Measurements from ENCODE around the gene GPR156. TPM values are rescaled to one million over a fixed set of nuclear protein-coding genes. Genes with fewer than 3 reads are reported as not detected.

GPR156 gene
- polyA plus RNA-seq, 1 donor (not counting 4 experiments of a cell fraction or from before 2014, with no cell fraction given), result 0.17 TPM

DNA sequence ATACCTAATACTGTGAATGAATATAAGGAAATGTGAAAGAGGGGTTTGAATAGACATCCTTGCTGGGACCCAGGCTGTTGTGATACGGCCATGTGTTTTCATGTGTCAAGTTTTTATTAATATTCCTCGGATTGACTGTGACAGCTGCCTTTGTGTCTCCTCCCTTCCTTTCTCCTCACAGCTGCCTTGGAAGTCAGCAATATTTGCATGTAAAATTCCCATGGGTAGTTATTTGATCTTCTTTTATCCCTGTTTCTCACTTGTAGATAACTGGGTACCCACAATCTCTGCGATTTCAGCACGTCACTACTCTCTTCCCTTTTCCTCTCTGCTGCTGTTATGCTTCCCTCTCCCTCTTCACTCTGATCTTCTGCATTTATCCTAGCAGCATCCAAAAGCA, 9.4 kb downstream of the GPR156 start:
- DNase-seq (ENCODE audit: low read depth, low spot score) (no peak), FAIRE-seq (no peak)
- no peaks in the 10 kb centered on the region for H3K79me2 ChIP-seq (ENCODE audit: control insufficient read depth, insufficient read depth, low read length)
- H3K4me2 ChIP-seq (ENCODE audit: control insufficient read depth, extremely low read depth, insufficient read depth, low read depth, low read length), result no peak overlapping the region
- no peak overlapping the region for H3K27ac ChIP-seq (ENCODE audit: control insufficient read depth, insufficient read depth, low read length)
- H3K9ac ChIP-seq (ENCODE audit: control insufficient read depth, extremely low read depth, insufficient read depth, low read length), result no peak overlapping the region
- H4K20me1 ChIP-seq (ENCODE audit: control insufficient read depth, extremely low read depth, insufficient read depth, low read length), result no peaks in the 10 kb centered on the region
- no peaks in the 10 kb centered on the region for H3K9me1 ChIP-seq (ENCODE audit: control insufficient read depth, extremely low read depth, insufficient read depth, low read length)
- no peaks in the 10 kb centered on the region for H3K9me3 ChIP-seq (ENCODE audit: control insufficient read depth, low read depth, low read length)
- no peaks in the 10 kb centered on the region for H3K36me3 ChIP-seq (ENCODE audit: control insufficient read depth in 2 of 2, extremely low read depth in 1 of 2, insufficient read depth in 2 of 2, low read length in 2 of 2)
- H3K4me1 ChIP-seq (ENCODE audit: control insufficient read depth, extremely low read depth, insufficient read depth, low read length), result no peaks in the 10 kb centered on the region
- no peak overlapping the region for H2AFZ ChIP-seq (ENCODE audit: control insufficient read depth, low read length)
- dilution Hi-C loops (cut with MboI; ENCODE audit: extremely low pct_ligation_motif_present, low sequenced_read_pairs), result no loop called here
- TF ChIP-seq EZH2 (IDR thresholded peaks at IDR 0.05; ENCODE audit: low read length) (no peak), CTCF (optimal IDR thresholded peaks at IDR 0.05 in 1 of 3, IDR thresholded peaks at IDR 0.05 in 1 of 3, conservative IDR thresholded peaks at IDR 0.05 in 1 of 3; ENCODE audit: extremely low read depth in 1 of 3, insufficient read depth in 2 of 3, low read length in 3 of 3) (no peak)
- no peak overlapping the region for H3K4me3 ChIP-seq (ENCODE audit: control insufficient read depth in 2 of 3, extremely low read depth in 1 of 3, insufficient read depth in 2 of 3, low read depth in 1 of 3, low read length in 3 of 3)
- H3K27me3 ChIP-seq (ENCODE audit: control insufficient read depth, extremely low read depth, insufficient read depth, low read length), result no peaks in the 10 kb centered on the region

GRCh38 chr3:120274739-120275167, 10.3 kb downstream of the GPR156 start:
- H3K4me1 ChIP-seq (ENCODE audit: control insufficient read depth, extremely low read depth, insufficient read depth, low read length), result no peaks in the 10 kb centered on the region
- no peak for TF ChIP-seq EZH2 (IDR thresholded peaks at IDR 0.05; ENCODE audit: low read length)
- no peak for TF ChIP-seq CTCF (optimal IDR thresholded peaks at IDR 0.05 in 1 of 3, IDR thresholded peaks at IDR 0.05 in 1 of 3, conservative IDR thresholded peaks at IDR 0.05 in 1 of 3; ENCODE audit: extremely low read depth in 1 of 3, insufficient read depth in 2 of 3, low read length in 3 of 3)
- no peaks in the 10 kb centered on the region for H3K79me2 ChIP-seq (ENCODE audit: control insufficient read depth, insufficient read depth, low read length)
- H3K4me3 ChIP-seq (ENCODE audit: control insufficient read depth in 2 of 3, extremely low read depth in 1 of 3, insufficient read depth in 2 of 3, low read depth in 1 of 3, low read length in 3 of 3), result no peak overlapping the region
- dilution Hi-C loops (cut with MboI; ENCODE audit: extremely low pct_ligation_motif_present, low sequenced_read_pairs), result no loop called here
- FAIRE-seq (no peak), DNase-seq (ENCODE audit: low read depth, low spot score) (no peak)
- H3K9me1 ChIP-seq (ENCODE audit: control insufficient read depth, extremely low read depth, insufficient read depth, low read length), result no peaks in the 10 kb centered on the region
- H3K27me3 ChIP-seq (ENCODE audit: control insufficient read depth, extremely low read depth, insufficient read depth, low read length), result no peaks in the 10 kb centered on the region
- H3K9me3 ChIP-seq (ENCODE audit: control insufficient read depth, low read depth, low read length), result no peaks in the 10 kb centered on the region
- no peaks in the 10 kb centered on the region for H4K20me1 ChIP-seq (ENCODE audit: control insufficient read depth, extremely low read depth, insufficient read depth, low read length)
- no peaks in the 10 kb centered on the region for H3K36me3 ChIP-seq (ENCODE audit: control insufficient read depth in 2 of 2, extremely low read depth in 1 of 2, insufficient read depth in 2 of 2, low read length in 2 of 2)
- no peak overlapping the region for H3K4me2 ChIP-seq (ENCODE audit: control insufficient read depth, extremely low read depth, insufficient read depth, low read depth, low read length)
- no peak overlapping the region for H3K9ac ChIP-seq (ENCODE audit: control insufficient read depth, extremely low read depth, insufficient read depth, low read length)
- H3K27ac ChIP-seq (ENCODE audit: control insufficient read depth, insufficient read depth, low read length), result no peak overlapping the region
- no peak overlapping the region for H2AFZ ChIP-seq (ENCODE audit: control insufficient read depth, low read length)

All from keratinocyte (primary cell).